GM23338 (cell line): ENCODE data around the gene KIAA1671. TPM values are rescaled to one million over a fixed set of nuclear protein-coding genes. Genes with fewer than 3 reads are reported as not detected.

Source experiments
- ATAC-seq: fragments of 200-7000 bp; cut with Tn5 transposase; 3 replicates; pipeline ENCODE4 v1.9.1; 2020
- DNase-seq: peaks from one replicate; pipeline ENCODE4 v3.0.0-alpha.2; 2015; ENCODE audit warnings: low spot score
- H2AFZ ChIP-seq: fragments of 200-600 bp; sonication (generic); 2 replicates; pipeline ENCODE4 v1.8.0; 2016; ENCODE audit warnings: antibody characterized with exemption, mild to moderate bottlenecking, moderate library complexity
- H3F3A ChIP-seq: fragments of 200-600 bp; sonication (generic); replicated peaks from 2 replicates; pipeline ENCODE4 v1.8.0; 2017; ENCODE audit warnings: antibody characterized with exemption, mixed run types, low read depth
- H3K27ac ChIP-seq: fragments of 200-600 bp; sonication (generic); 2 replicates; pipeline ENCODE4 v1.6.1; 2016; ENCODE audit warnings: low read depth
- H3K27me3 ChIP-seq: fragments of 200-600 bp; sonication (generic); 2 replicates; pipeline ENCODE4 v1.8.0; 2016; ENCODE audit warnings: mild to moderate bottlenecking, mixed run types, moderate library complexity; ENCODE audit not compliant: insufficient read depth
- H3K36me3 ChIP-seq: fragments of 200-600 bp; sonication (generic); 2 replicates; pipeline ENCODE4 v1.8.0; 2016; ENCODE audit warnings: mild to moderate bottlenecking; ENCODE audit not compliant: insufficient read depth
- H3K4me1 ChIP-seq: fragments of 200-600 bp; sonication (generic); 2 replicates; pipeline ENCODE4 v1.8.0; 2016; ENCODE audit warnings: mild to moderate bottlenecking, moderate library complexity; ENCODE audit not compliant: insufficient read depth
- H3K4me2 ChIP-seq: fragments of 200-600 bp; sonication (generic); 2 replicates; pipeline ENCODE4 v1.7.1; 2017; ENCODE audit warnings: mixed run types
- H3K4me3 ChIP-seq: fragments of 200-600 bp; sonication (generic); 2 replicates; pipeline ENCODE4 v1.6.1; 2016; ENCODE audit warnings: mixed run types
- H3K79me2 ChIP-seq: fragments of 200-600 bp; sonication (generic); replicated peaks from 2 replicates; pipeline ENCODE4 v1.8.0; 2017; ENCODE audit warnings: mild to moderate bottlenecking; ENCODE audit not compliant: insufficient read depth
- H3K9me2 ChIP-seq: fragments of 200-600 bp; sonication (generic); 2 replicates; pipeline ENCODE4 v1.8.0; 2017; ENCODE audit not compliant: insufficient read depth
- H4K20me1 ChIP-seq: fragments of 200-600 bp; sonication (generic); replicated peaks from 2 replicates; pipeline ENCODE4 v1.8.0; 2017; ENCODE audit warnings: mild to moderate bottlenecking; ENCODE audit not compliant: insufficient read depth
- H3K27ac Mint-ChIP-seq: 2 replicates; pipeline ENCODE4 v1.8.0; 2020; ENCODE audit warnings: inconsistent platforms, mild to moderate bottlenecking, moderate library complexity, mixed read lengths
- H3K27me3 Mint-ChIP-seq: 3 replicates; pipeline ENCODE4 v1.8.0; 2022; ENCODE audit warnings: low read depth, mild to moderate bottlenecking, moderate library complexity, mixed read lengths, inconsistent platforms; ENCODE audit not compliant: insufficient read depth, poor library complexity
- H3K36me3 Mint-ChIP-seq: 3 replicates; pipeline ENCODE4 v1.8.0; 2021; ENCODE audit warnings: low read depth, mild to moderate bottlenecking, inconsistent platforms, moderate library complexity, mixed read lengths
- H3K4me1 Mint-ChIP-seq: 3 replicates; pipeline ENCODE4 v1.8.0; 2020; ENCODE audit warnings: mild to moderate bottlenecking, inconsistent platforms, mixed read lengths
- H3K4me3 Mint-ChIP-seq: 3 replicates; pipeline ENCODE4 v1.8.0; 2021; ENCODE audit warnings: moderate library complexity, mild to moderate bottlenecking, inconsistent platforms, mixed read lengths
- H3K9me3 Mint-ChIP-seq: 3 replicates; pipeline ENCODE4 v1.8.0; 2020; ENCODE audit warnings: moderate library complexity, mild to moderate bottlenecking, inconsistent platforms, mixed read lengths
- CREB1 ChIP-seq: fragments of 250-450 bp; sonication (Bioruptor Pico); IDR thresholded peaks from 2 replicates; pipeline ENCODE4 v1.5.0; 2020; ENCODE audit warnings: low read depth, mild to moderate bottlenecking, moderate library complexity
- EZH2 ChIP-seq: fragments of 200-600 bp; sonication (generic); IDR thresholded peaks from one replicate; pipeline ENCODE4 v1.8.0; 2017; ENCODE audit warnings: antibody characterized with exemption, mild to moderate bottlenecking, low read depth; ENCODE audit not compliant: unreplicated experiment
- JUNB ChIP-seq: IDR thresholded peaks from one replicate; pipeline ENCODE4 v1.6.1; 2016; ENCODE audit warnings: antibody characterized with exemption; ENCODE audit not compliant: unreplicated experiment
- NANOG ChIP-seq: IDR thresholded peaks from 2 replicates; pipeline ENCODE4 v1.6.1; 2016; ENCODE audit warnings: antibody characterized with exemption, borderline replicate concordance
- POLR2AphosphoS5 ChIP-seq: IDR thresholded peaks from 2 replicates; pipeline ENCODE4 v1.6.1; 2016; ENCODE audit warnings: antibody characterized with exemption, low read depth
- STAT1 ChIP-seq: IDR thresholded peaks from one replicate; pipeline ENCODE4 v1.6.1; 2016; ENCODE audit warnings: antibody characterized with exemption; ENCODE audit not compliant: unreplicated experiment
- ZNF114 ChIP-seq: fragments of 250-450 bp; sonication (Bioruptor Pico); IDR thresholded peaks from 2 replicates; pipeline ENCODE4 v1.5.0; 2020; ENCODE audit warnings: mild to moderate bottlenecking, moderate library complexity
- polyA plus RNA-seq: library from polyadenylated mRNA; unstranded; fragments of >200 nt; fragmentation: Nextera tagmentation; extraction: Ambion mirVana; gene quantifications from 2 replicates; pipeline ENCODE4 v1.2.1, GENCODE V29; 2016
- total RNA-seq: library from RNA; depleted of rRNA; stranded (reverse); fragments of >200 nt; shearing (Covaris generic); gene quantifications from 2 replicates; pipeline ENCODE4 v1.2.3, GENCODE V29; 2014
- TF ChIP-seq, protein P1 (sequence below): IDR thresholded peaks from 2 replicates; pipeline ENCODE4 v1.6.1; 2016; ENCODE audit warnings: antibody characterized with exemption
- TF ChIP-seq, protein P2 (sequence below): fragments of 250-450 bp; sonication (Bioruptor Pico); IDR thresholded peaks from 2 replicates; pipeline ENCODE4 v1.5.0; 2020; ENCODE audit warnings: mild to moderate bottlenecking, moderate library complexity
- TF ChIP-seq, protein P3 (sequence below), 2 experiments: fragments of 200-600 bp in 1 of 2; sonication (generic) in 1 of 2; conservative IDR thresholded peaks; 2 replicates each; pipeline versions ENCODE4 v1.5.1 to v1.6.1; 2016 to 2017; ENCODE audit warnings: antibody characterized with exemption in 2 of 2, low read depth in 2 of 2, mild to moderate bottlenecking in 2 of 2, moderate library complexity in 1 of 2

The KIAA1671 gene
- total and polyA plus RNA-seq, 2 experiments from 2014 or later = 6.1 to 27.2 TPM

DNA sequence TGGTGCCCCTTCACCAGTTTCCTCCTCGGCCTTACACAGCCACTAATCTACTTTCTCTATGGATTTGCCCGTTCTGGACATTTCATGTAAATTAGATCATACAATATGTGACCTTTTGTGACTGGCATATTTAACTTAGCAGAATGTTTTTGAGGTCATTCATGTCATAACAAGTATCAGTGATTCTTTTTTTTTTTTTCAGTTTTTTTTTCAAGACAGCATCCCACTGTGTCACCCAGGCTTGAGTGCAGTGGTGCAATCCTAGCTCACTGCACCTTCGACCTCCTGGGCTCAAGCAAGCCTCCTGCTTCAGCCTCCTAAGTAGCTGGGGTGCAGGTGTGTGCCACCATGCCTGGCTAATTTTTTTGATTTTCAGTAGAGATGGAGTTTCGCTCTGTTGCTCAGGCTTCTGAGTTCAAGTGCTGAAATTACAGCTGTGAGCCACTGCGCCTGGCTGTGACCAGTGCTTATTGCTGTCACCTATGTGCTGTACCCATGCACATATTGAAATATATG lies 22.7 kb downstream of the KIAA1671 start:
- Histone ChIP-seq H3K79me2 (peaks cover 34% of the 10 kb centered on the region), H2AFZ (no peak overlapping the region), H3K27ac (peak overlapping the region; percentile 78; the same call in 1 of the 2 replicates), H3K4me1 (peaks cover 25% of the 10 kb centered on the region), H3K27me3 (no peaks in the 10 kb centered on the region), H3F3A (no peaks in the 10 kb centered on the region), H3K4me2 (no peak overlapping the region), H3K36me3 (no peaks in the 10 kb centered on the region), H3K9me2 (no peaks in the 10 kb centered on the region), H3K4me3 (no peak overlapping the region), H4K20me1 (no peaks in the 10 kb centered on the region)
- no peak for ATAC-seq
- Mint-ChIP-seq H3K27me3 (peaks cover 25% of the 10 kb centered on the region), H3K36me3 (peaks cover 2% of the 10 kb centered on the region; the same call in 1 of the 3 replicates), H3K4me3 (no peak overlapping the region; the same call in 2 of the 3 replicates), H3K9me3 (no peaks in the 10 kb centered on the region), H3K4me1 (peaks cover 38% of the 10 kb centered on the region), H3K27ac (no peak overlapping the region)
- TF ChIP-seq STAT1 = no peak
- no peak for TF ChIP-seq CREB1 (CRISPR knock-in tag)
- no peak for TF ChIP-seq JUNB
- TF ChIP-seq, protein P1, sequence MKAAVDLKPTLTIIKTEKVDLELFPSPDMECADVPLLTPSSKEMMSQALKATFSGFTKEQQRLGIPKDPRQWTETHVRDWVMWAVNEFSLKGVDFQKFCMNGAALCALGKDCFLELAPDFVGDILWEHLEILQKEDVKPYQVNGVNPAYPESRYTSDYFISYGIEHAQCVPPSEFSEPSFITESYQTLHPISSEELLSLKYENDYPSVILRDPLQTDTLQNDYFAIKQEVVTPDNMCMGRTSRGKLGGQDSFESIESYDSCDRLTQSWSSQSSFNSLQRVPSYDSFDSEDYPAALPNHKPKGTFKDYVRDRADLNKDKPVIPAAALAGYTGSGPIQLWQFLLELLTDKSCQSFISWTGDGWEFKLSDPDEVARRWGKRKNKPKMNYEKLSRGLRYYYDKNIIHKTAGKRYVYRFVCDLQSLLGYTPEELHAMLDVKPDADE = no peak
- TF ChIP-seq, protein P2, sequence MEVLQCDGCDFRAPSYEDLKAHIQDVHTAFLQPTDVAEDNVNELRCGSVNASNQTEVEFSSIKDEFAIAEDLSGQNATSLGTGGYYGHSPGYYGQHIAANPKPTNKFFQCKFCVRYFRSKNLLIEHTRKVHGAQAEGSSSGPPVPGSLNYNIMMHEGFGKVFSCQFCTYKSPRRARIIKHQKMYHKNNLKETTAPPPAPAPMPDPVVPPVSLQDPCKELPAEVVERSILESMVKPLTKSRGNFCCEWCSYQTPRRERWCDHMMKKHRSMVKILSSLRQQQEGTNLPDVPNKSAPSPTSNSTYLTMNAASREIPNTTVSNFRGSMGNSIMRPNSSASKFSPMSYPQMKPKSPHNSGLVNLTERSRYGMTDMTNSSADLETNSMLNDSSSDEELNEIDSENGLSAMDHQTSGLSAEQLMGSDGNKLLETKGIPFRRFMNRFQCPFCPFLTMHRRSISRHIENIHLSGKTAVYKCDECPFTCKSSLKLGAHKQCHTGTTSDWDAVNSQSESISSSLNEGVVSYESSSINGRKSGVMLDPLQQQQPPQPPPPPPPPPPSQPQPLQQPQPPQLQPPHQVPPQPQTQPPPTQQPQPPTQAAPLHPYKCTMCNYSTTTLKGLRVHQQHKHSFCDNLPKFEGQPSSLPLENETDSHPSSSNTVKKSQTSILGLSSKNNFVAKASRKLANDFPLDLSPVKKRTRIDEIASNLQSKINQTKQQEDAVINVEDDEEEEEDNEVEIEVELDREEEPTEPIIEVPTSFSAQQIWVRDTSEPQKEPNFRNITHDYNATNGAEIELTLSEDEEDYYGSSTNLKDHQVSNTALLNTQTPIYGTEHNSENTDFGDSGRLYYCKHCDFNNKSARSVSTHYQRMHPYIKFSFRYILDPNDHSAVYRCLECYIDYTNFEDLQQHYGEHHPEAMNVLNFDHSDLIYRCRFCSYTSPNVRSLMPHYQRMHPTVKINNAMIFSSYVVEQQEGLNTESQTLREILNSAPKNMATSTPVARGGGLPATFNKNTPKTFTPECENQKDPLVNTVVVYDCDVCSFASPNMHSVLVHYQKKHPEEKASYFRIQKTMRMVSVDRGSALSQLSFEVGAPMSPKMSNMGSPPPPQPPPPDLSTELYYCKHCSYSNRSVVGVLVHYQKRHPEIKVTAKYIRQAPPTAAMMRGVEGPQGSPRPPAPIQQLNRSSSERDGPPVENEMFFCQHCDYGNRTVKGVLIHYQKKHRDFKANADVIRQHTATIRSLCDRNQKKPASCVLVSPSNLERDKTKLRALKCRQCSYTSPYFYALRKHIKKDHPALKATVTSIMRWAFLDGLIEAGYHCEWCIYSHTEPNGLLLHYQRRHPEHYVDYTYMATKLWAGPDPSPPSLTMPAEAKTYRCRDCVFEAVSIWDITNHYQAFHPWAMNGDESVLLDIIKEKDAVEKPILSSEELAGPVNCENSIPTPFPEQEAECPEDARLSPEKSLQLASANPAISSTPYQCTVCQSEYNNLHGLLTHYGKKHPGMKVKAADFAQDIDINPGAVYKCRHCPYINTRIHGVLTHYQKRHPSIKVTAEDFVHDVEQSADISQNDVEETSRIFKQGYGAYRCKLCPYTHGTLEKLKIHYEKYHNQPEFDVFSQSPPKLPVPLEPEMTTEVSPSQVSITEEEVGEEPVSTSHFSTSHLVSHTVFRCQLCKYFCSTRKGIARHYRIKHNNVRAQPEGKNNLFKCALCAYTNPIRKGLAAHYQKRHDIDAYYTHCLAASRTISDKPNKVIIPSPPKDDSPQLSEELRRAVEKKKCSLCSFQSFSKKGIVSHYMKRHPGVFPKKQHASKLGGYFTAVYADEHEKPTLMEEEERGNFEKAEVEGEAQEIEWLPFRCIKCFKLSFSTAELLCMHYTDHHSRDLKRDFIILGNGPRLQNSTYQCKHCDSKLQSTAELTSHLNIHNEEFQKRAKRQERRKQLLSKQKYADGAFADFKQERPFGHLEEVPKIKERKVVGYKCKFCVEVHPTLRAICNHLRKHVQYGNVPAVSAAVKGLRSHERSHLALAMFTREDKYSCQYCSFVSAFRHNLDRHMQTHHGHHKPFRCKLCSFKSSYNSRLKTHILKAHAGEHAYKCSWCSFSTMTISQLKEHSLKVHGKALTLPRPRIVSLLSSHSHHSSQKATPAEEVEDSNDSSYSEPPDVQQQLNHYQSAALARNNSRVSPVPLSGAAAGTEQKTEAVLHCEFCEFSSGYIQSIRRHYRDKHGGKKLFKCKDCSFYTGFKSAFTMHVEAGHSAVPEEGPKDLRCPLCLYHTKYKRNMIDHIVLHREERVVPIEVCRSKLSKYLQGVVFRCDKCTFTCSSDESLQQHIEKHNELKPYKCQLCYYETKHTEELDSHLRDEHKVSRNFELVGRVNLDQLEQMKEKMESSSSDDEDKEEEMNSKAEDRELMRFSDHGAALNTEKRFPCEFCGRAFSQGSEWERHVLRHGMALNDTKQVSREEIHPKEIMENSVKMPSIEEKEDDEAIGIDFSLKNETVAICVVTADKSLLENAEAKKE (CRISPR knock-in tag) = no peak
- TF ChIP-seq EZH2 = no peak
- TF ChIP-seq ZNF114 = no peak
- TF ChIP-seq POLR2AphosphoS5 = no peak
- TF ChIP-seq, protein P3, sequence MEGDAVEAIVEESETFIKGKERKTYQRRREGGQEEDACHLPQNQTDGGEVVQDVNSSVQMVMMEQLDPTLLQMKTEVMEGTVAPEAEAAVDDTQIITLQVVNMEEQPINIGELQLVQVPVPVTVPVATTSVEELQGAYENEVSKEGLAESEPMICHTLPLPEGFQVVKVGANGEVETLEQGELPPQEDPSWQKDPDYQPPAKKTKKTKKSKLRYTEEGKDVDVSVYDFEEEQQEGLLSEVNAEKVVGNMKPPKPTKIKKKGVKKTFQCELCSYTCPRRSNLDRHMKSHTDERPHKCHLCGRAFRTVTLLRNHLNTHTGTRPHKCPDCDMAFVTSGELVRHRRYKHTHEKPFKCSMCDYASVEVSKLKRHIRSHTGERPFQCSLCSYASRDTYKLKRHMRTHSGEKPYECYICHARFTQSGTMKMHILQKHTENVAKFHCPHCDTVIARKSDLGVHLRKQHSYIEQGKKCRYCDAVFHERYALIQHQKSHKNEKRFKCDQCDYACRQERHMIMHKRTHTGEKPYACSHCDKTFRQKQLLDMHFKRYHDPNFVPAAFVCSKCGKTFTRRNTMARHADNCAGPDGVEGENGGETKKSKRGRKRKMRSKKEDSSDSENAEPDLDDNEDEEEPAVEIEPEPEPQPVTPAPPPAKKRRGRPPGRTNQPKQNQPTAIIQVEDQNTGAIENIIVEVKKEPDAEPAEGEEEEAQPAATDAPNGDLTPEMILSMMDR (conservative IDR thresholded peaks at IDR 0.05; ENCODE audit: low read depth in 2 of 2) = no peak
- no peak for TF ChIP-seq NANOG
- no peak for DNase-seq
